Prostate gland (tissue), 2 donors: ENCODE results near the gene PSMA8. TPM values are rescaled to one million over a fixed set of nuclear protein-coding genes. Genes with fewer than 3 reads are reported as not detected.

Source experiments
- DNase-seq: peaks from one replicate; pipeline ENCODE4 v3.0.0-alpha.2; 2019; ENCODE audit warnings: low spot score
- H3K27ac ChIP-seq, 2 donors: fragments of 200-600 bp; sonication (generic); 2 replicates each; pipeline ENCODE4 v1.5.1; 2017 to 2019
- H3K27me3 ChIP-seq: fragments of 200-600 bp; sonication (generic); replicated peaks from 2 replicates; pipeline ENCODE4 v1.5.1; 2019; ENCODE audit not compliant: insufficient read depth
- H3K36me3 ChIP-seq, 2 donors: fragments of 200-600 bp; sonication (generic); 1 replicate in 1 of 2; 2 replicates in 1 of 2; pipeline versions ENCODE4 v1.5.1 to v1.8.1; 2017 to 2019
- H3K4me1 ChIP-seq: fragments of 200-600 bp; sonication (generic); replicated peaks from 2 replicates; pipeline ENCODE4 v1.5.1; 2019
- H3K4me3 ChIP-seq, 2 donors: fragments of 200-600 bp; sonication (generic); 2 replicates each; pipeline ENCODE4 v1.5.1; 2017 to 2019
- H3K9me3 ChIP-seq: fragments of 200-600 bp; sonication (generic); 2 replicates; pipeline ENCODE4 v1.5.1; 2017
- POLR2A ChIP-seq: fragments of 450-650 bp; IDR thresholded peaks from one replicate; pipeline ENCODE4 v1.6.1; 2016; ENCODE audit warnings: antibody characterized with exemption, mild to moderate bottlenecking
- POLR2AphosphoS5 ChIP-seq: sonication (generic); formaldehyde crosslinking; IDR thresholded peaks from one replicate; pipeline ENCODE4 v1.6.1; 2017; ENCODE audit warnings: antibody characterized with exemption
- WGBS: methylation state at CpG from one replicate; pipeline ENCODE4 v1.1.5; 2018; 5-methylcytosine and 5-hydroxymethylcytosine counted together
- intact Hi-C: fragments of 100-400 bp; cut with DNase I; formaldehyde crosslinking; loops from one replicate; pipeline ENCODE4 v1.14.2; 2022
- total RNA-seq, 2 donors: library from RNA; depleted of rRNA; stranded (reverse); fragments of >200 nt; gene quantifications; one replicate each; pipeline ENCODE4 v1.1.0, GENCODE V29; 2016
- TF ChIP-seq, protein P1 (sequence below), 4 experiments: fragments of 200-600 bp in 2 of 4; fragments of 450-650 bp in 2 of 4; sonication (generic) in 2 of 4; IDR thresholded peaks; 1 replicate in 3 of 4; 2 replicates in 1 of 4; pipeline ENCODE4 v1.5.1; 2016 to 2019; ENCODE audit warnings: antibody characterized with exemption in 4 of 4, mild to moderate bottlenecking in 2 of 4, moderate library complexity in 2 of 4

Gene PSMA8
- total RNA-seq = 1 to 10 TPM in 1 of 2 donors, not detected in 1; 2.9 TPM

DNA sequence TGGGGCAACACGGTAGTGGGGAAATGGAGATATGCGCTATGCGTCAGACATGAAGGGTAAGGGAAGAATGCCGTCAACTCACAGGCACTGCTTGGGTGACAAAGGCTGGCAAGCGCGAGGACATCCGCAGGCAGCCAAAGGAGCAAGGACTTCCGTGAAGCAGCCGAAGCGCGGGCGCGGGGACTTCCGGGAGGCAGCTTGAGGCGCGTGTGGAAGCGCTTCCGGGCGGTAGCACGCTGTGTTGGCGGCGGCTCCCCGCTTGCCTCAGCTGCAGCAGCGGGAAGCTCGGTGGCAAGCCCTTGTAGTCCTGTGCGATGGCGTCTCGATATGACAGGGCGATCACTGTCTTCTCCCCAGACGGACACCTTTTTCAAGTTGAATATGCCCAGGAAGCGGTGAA lies at the start of gene PSMA8:
TSS of gene PSMA8 (plus strand) at position 218 of the 400 bp plus-strand sequence. CDS start at position 315, 97 bp downstream.
- intact Hi-C loops = no loop called here

GRCh38 chr18:26085056-26085455 lies 48.6 kb upstream of the PSMA8 start:
- intact Hi-C loops = loop anchor here (10.0 kb wide), 1 partner anchor 370 kb away; no protein-coding TSS in a partner anchor
- Histone ChIP-seq H3K4me3 (no peak overlapping the region), H3K36me3 (no peaks in the 10 kb centered on the region), H3K27me3 (no peaks in the 10 kb centered on the region), H3K9me3 (no peaks in the 10 kb centered on the region), H3K27ac (no peak overlapping the region), H3K4me1 (no peaks in the 10 kb centered on the region)
- no peak for TF ChIP-seq POLR2A
- TF ChIP-seq, protein P1, sequence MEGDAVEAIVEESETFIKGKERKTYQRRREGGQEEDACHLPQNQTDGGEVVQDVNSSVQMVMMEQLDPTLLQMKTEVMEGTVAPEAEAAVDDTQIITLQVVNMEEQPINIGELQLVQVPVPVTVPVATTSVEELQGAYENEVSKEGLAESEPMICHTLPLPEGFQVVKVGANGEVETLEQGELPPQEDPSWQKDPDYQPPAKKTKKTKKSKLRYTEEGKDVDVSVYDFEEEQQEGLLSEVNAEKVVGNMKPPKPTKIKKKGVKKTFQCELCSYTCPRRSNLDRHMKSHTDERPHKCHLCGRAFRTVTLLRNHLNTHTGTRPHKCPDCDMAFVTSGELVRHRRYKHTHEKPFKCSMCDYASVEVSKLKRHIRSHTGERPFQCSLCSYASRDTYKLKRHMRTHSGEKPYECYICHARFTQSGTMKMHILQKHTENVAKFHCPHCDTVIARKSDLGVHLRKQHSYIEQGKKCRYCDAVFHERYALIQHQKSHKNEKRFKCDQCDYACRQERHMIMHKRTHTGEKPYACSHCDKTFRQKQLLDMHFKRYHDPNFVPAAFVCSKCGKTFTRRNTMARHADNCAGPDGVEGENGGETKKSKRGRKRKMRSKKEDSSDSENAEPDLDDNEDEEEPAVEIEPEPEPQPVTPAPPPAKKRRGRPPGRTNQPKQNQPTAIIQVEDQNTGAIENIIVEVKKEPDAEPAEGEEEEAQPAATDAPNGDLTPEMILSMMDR (IDR thresholded peaks at IDR 0.05) = no peak
- no peak for TF ChIP-seq POLR2AphosphoS5
- no peak for DNase-seq
- WGBS = 91% methylated on average over 5 of the region's 5 CpGs

More for the DNA sequence above, at the start of gene PSMA8:
- WGBS = 83% methylated on average over 31 of the region's 31 CpGs
- H3K36me3 ChIP-seq = no peaks in the 10 kb centered on the region
- no peaks in the 10 kb centered on the region for H3K27me3 ChIP-seq
- H3K4me1 ChIP-seq = no peaks in the 10 kb centered on the region
- no peaks in the 10 kb centered on the region for H3K9me3 ChIP-seq
- TF ChIP-seq, protein P1 (IDR thresholded peaks at IDR 0.05) = no peak
- no peak for TF ChIP-seq POLR2AphosphoS5
- no peak within 1 kb of the TSS for H3K4me3 ChIP-seq
- H3K27ac ChIP-seq = no peak within 1 kb of the TSS
- no peak for DNase-seq

GRCh38 chr18:26086959-26087358 lies 46.7 kb upstream of the PSMA8 start:
- Histone ChIP-seq H3K9me3 (no peaks in the 10 kb centered on the region), H3K4me3 (no peak overlapping the region), H3K27ac (no peak overlapping the region), H3K4me1 (no peaks in the 10 kb centered on the region), H3K27me3 (no peaks in the 10 kb centered on the region), H3K36me3 (no peaks in the 10 kb centered on the region)
- WGBS = 86% methylated on average over 6 of the region's 6 CpGs
- TF ChIP-seq, protein P1 (IDR thresholded peaks at IDR 0.05) = no peak
- TF ChIP-seq POLR2A = no peak
- TF ChIP-seq POLR2AphosphoS5 = no peak
- intact Hi-C loops = loop anchor here (10.0 kb wide), 1 partner anchor 368 kb away; no protein-coding TSS in a partner anchor
- DNase-seq = no peak

- Histone ChIP-seq H3K36me3 (no peaks in the 10 kb centered on the region), H3K27ac (no peak overlapping the region), H3K9me3 (no peaks in the 10 kb centered on the region), H3K27me3 (no peaks in the 10 kb centered on the region), H3K4me1 (no peaks in the 10 kb centered on the region), H3K4me3 (peak overlapping the region in 1 of 2 donors; percentile 73)
- TF ChIP-seq POLR2A (no peak), POLR2AphosphoS5 (no peak)
- TF ChIP-seq, protein P1 (IDR thresholded peaks at IDR 0.05) = no peak
- 24% methylated on average over 3 of the region's 3 CpGs for WGBS
- no peak for DNase-seq
- intact Hi-C loops = loop anchor here (10.0 kb wide), 1 partner anchor 366 kb away; no protein-coding TSS in a partner anchor
Observed at GRCh38 chr18:26088487-26088886, 45.2 kb upstream of the PSMA8 start.
